Peyer's patch (tissue), 4 donors: ENCODE results near the gene RNF187. TPM values are rescaled to one million over a fixed set of nuclear protein-coding genes. Genes with fewer than 3 reads are reported as not detected.

Experiments
- DNase-seq, 3 donors: peaks; one replicate each; pipeline ENCODE4 v3.0.0-alpha.2; 2017 to 2019
- H3K27ac ChIP-seq, 4 donors: fragments of 200-600 bp; sonication (generic); one replicate each; pipeline ENCODE4 v1.5.1; 2016 to 2019
- H3K27me3 ChIP-seq, 2 donors: fragments of 200-600 bp; sonication (generic); one replicate each; pipeline ENCODE4 v1.5.1; 2019
- H3K36me3 ChIP-seq, 3 donors: fragments of 200-600 bp; sonication (generic); one replicate each; pipeline ENCODE4 v1.5.1; 2016 to 2019
- H3K4me1 ChIP-seq, 4 donors: fragments of 200-600 bp; sonication (generic); one replicate each; pipeline ENCODE4 v1.5.1; 2016 to 2019
- H3K4me3 ChIP-seq, 4 donors: fragments of 200-600 bp; sonication (generic); 1 replicate in 3 of 4; 2 replicates in 1 of 4; pipeline ENCODE4 v1.5.1; 2016 to 2019; ENCODE audit warnings: mild to moderate bottlenecking in 1 of 4
- H3K9me3 ChIP-seq, 4 donors: fragments of 200-600 bp; sonication (generic); one replicate each; pipeline ENCODE4 v1.5.1; 2016 to 2019; ENCODE audit warnings: mild to moderate bottlenecking in 1 of 4
- CTCF ChIP-seq, 6 experiments: fragments of 450-650 bp in 4 of 6; fragments of 200-600 bp in 2 of 6; sonication (generic) in 1 of 6; IDR thresholded peaks; one replicate each; pipeline ENCODE4 v1.5.1; 2017 to 2019; ENCODE audit warnings: antibody characterized with exemption in 6 of 6, mild to moderate bottlenecking in 3 of 6, moderate library complexity in 1 of 6
- POLR2A ChIP-seq, 2 donors: fragments of 450-650 bp; IDR thresholded peaks; one replicate each; pipeline ENCODE4 v1.5.1; 2017; ENCODE audit warnings: antibody characterized with exemption in 2 of 2, mild to moderate bottlenecking in 2 of 2, moderate library complexity in 2 of 2
- total RNA-seq, 4 donors: library from RNA; depleted of rRNA; stranded (reverse); fragments of >200 nt; gene quantifications; one replicate each; pipeline ENCODE4 v1.1.0, GENCODE V29; 2016

The RNF187 gene
- total RNA-seq, 4 donors from 2014 or later: 28.9 to 38.9 (median 37.3) TPM

GRCh38 chr1:228445490-228445842 is 41.7 kb upstream of the RNF187 start:
- Histone ChIP-seq H3K4me3 (peak overlapping the region; percentile 2 to 43 (median 38)), H3K36me3 (no peaks in the 10 kb centered on the region), H3K4me1 (peaks cover 0 to 11% (median 0%) of the 10 kb centered on the region in 4 donors), H3K27ac (no peak overlapping the region), H3K9me3 (no peaks in the 10 kb centered on the region), H3K27me3 (peaks cover 0 to 17% of the 10 kb centered on the region in 2 donors)
- no peak for DNase-seq
- TF ChIP-seq POLR2A (IDR thresholded peaks at IDR 0.05): no peak
- no peak for TF ChIP-seq CTCF (IDR thresholded peaks at IDR 0.05)

- H3K27me3 ChIP-seq: peaks cover 0 to 17% of the 10 kb centered on the region in 2 donors
- no peak overlapping the region for H3K27ac ChIP-seq
- H3K4me3 ChIP-seq: peak overlapping the region; percentile 2 to 43 (median 38)
- DNase-seq: peak in 1 of 3 donors; percentile 32
- no peaks in the 10 kb centered on the region for H3K36me3 ChIP-seq
- peaks cover 0 to 11% (median 0%) of the 10 kb centered on the region in 4 donors for H3K4me1 ChIP-seq
- TF ChIP-seq POLR2A (IDR thresholded peaks at IDR 0.05) (no peak), CTCF (IDR thresholded peaks at IDR 0.05) (no peak)
- H3K9me3 ChIP-seq: no peaks in the 10 kb centered on the region
Observed at GRCh38 chr1:228445843-228446650, 41.1 kb upstream of the RNF187 start.

- H3K27me3 ChIP-seq: peaks cover 0 to 17% of the 10 kb centered on the region in 2 donors
- no peak overlapping the region for H3K4me3 ChIP-seq
- H3K27ac ChIP-seq: no peak overlapping the region
- H3K36me3 ChIP-seq: no peaks in the 10 kb centered on the region
- no peak for DNase-seq
- TF ChIP-seq CTCF (IDR thresholded peaks at IDR 0.05) (no peak), POLR2A (IDR thresholded peaks at IDR 0.05) (no peak)
- H3K9me3 ChIP-seq: no peaks in the 10 kb centered on the region
- peaks cover 0 to 11% (median 0%) of the 10 kb centered on the region in 4 donors for H3K4me1 ChIP-seq
Observed at GRCh38 chr1:228446852-228447251, 40.3 kb upstream of the RNF187 start.

- H3K36me3 ChIP-seq: no peaks in the 10 kb centered on the region
- peaks cover 0 to 11% (median 0%) of the 10 kb centered on the region in 4 donors for H3K4me1 ChIP-seq
- peaks cover 0 to 17% of the 10 kb centered on the region in 2 donors for H3K27me3 ChIP-seq
- no peaks in the 10 kb centered on the region for H3K9me3 ChIP-seq
- no peak overlapping the region for H3K4me3 ChIP-seq
- TF ChIP-seq POLR2A (IDR thresholded peaks at IDR 0.05) (no peak), CTCF (IDR thresholded peaks at IDR 0.05) (no peak)
- no peak for DNase-seq
- H3K27ac ChIP-seq: no peak overlapping the region
Observed at GRCh38 chr1:228448372-228448771, 38.8 kb upstream of the RNF187 start.

GRCh38 chr1:228450200-228450599 is 37.0 kb upstream of the RNF187 start:
- H3K4me1 ChIP-seq: peaks cover 0 to 9% (median 0%) of the 10 kb centered on the region in 4 donors
- no peak for DNase-seq
- H3K4me3 ChIP-seq: no peak overlapping the region
- H3K9me3 ChIP-seq: no peaks in the 10 kb centered on the region
- H3K27me3 ChIP-seq: peaks cover 0 to 10% of the 10 kb centered on the region in 2 donors
- no peak overlapping the region for H3K27ac ChIP-seq
- no peak for TF ChIP-seq POLR2A (IDR thresholded peaks at IDR 0.05)
- TF ChIP-seq CTCF (IDR thresholded peaks at IDR 0.05): no peak
- H3K36me3 ChIP-seq: no peaks in the 10 kb centered on the region
